Sigmoid colon (tissue), 4 donors: Measurements from ENCODE around the gene MARK3.

Experiments used
- CTCF ChIP-seq, 4 experiments: fragments of 450-650 bp in 3 of 4; fragments of 200-600 bp in 1 of 4; IDR thresholded peaks; one replicate each; pipeline ENCODE4 v1.5.1; 2016 to 2019; ENCODE audit warnings: antibody characterized with exemption in 4 of 4, mild to moderate bottlenecking in 3 of 4, moderate library complexity in 2 of 4
- EP300 ChIP-seq, 4 donors: sonication (generic); formaldehyde crosslinking; IDR thresholded peaks; one replicate each; pipeline ENCODE4 v1.6.1; 2017; ENCODE audit warnings: antibody characterized with exemption in 4 of 4

GRCh38 chr14:103436533-103436932, 51.3 kb downstream of the MARK3 start:
- TF ChIP-seq CTCF (IDR thresholded peaks at IDR 0.05) (no peak), EP300 (IDR thresholded peaks at IDR 0.05) (no peak)
